Measurements from ENCODE around the gene SND1. TPM values are rescaled to one million over a fixed set of nuclear protein-coding genes. Genes with fewer than 3 reads are reported as not detected.
"Not testable (repeated sequence)": the region's sequence is repeated elsewhere in the genome, so short reads cannot be mapped to it uniquely, and the experiment has no call there.

The SND1 gene
- total RNA-seq, 1 experiment from 2014 or later: 223 TPM

DNA sequence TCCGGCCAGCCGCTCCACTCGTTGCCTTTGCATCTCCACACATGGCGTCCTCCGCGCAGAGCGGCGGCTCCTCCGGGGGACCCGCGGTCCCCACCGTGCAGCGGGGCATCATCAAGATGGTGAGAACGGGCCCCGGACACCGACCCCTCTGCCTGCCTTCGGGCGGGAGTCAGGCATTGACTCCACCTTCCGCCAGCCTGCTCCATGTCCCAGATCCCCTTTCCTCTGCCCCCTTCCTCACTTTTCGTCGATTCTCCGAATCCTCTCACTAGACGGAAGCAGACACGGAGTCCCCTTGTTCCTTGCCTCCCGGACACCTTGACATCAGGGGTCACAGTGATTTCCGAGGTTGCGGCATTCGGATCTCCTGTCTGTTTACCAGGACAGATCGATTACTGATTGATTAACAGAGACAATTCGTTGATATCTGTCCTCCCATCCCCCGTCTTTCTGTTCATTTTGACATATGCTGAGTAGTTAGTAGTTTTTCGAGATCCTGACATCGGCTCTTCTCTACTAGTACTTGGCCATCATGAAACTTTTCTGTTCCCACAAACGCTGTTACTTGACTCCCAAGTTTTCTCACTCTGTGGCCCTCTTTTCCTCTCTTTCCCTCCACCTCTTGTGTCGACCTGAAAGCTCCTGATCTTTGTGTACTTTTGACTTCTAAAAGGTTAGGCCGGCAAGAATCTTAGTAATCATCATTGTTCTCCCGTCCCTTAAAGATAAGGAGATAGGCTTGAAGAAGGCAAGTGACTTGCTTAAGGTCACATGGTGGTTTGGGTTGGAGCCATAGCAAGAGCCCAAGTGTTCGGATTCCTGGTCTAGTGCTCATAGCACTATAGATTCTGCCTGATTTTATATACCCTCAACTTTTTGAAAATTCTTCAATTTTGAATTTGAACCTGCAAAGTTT, 597 bp downstream of the SND1 start:
- no peak for DNase-seq (ENCODE audit: low read depth)

DNA sequence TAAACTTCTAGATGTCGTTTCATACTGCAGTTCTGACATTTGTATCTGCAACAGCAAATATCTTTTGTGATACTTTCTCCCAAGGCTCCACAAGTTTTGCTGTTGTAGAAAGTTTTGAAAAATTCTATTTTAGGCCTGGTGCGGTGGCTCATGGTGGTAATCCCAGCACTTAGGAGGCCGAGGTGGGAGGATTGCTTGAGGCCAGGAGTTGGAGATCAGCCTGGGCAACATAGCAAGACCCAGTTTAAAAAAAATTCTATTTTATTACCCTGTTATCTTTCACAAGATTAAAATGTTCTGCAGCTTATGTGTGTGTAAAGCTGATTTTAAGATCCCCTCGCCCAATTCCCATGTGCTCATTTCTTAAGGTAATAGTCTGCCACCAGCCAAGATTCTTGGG, 1.4 kb downstream of the SND1 start:
- no peak for DNase-seq (ENCODE audit: low read depth)

DNA sequence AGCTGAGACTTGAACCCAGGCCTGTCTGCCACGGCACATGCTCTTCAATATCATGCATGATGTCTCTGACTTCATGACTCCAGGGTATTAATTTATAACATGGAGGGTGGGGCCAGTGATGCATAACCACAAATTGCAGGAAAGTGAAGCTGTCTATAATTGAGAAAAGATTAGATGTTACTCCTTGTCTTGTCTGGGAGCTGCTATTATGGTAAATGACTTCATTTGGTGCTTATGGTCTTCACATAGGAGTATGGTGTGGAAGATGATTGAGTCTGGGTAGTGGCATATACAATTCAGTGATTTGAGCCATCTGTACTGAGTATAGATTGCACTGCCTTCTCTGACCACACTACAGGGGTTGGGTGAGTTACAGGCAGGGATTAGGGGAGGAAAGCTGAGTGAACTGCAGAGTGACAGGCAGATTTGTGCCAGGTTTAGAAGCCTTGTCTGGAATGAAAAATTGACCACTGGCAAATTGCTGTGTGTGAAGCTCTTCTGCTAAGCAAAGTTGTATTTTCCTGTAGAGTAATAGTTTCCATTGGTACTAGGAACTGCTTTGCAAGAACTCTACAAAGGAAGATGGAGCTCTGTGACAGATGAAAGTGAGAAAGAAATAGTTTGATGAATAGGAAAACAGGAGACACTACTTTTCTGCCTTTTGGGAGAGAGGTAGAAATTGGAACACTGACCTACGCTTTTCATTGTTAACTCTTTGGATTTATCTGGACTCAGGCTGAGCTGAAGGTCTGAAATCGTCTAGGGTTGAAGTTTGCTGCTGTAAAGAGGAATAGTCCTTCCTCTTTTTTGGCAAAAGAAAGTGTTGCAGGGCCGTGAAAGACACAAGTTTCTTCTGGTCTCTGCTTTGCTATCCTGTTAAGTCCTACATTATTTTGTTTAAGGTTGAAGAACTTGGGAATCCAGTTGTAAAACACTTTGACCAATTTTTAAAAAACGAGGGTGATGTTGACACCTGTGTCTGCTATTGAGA, 2.7 kb downstream of the SND1 start:
- no peak for DNase-seq (ENCODE audit: low read depth)

DNA sequence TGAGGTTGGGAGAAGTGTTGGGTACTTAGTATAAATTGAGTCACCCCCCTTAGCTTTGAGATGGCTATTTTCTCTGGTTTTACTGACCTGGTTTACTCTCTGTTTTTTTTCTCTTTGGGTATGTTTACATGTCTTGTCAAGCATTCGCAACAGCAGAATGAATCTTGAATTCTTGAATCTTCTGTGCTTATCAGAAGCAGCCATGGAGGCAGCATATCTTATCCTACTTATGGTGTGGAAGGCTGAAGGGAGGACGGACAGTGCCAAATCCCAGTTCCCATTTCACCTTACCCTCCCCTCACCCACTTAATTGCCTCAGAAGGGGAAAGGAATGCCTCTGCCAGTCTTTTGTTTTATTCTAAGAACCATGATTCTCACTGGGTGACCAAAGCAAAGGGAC, 3.7 kb downstream of the SND1 start:
- no peak for DNase-seq (ENCODE audit: low read depth)

DNA sequence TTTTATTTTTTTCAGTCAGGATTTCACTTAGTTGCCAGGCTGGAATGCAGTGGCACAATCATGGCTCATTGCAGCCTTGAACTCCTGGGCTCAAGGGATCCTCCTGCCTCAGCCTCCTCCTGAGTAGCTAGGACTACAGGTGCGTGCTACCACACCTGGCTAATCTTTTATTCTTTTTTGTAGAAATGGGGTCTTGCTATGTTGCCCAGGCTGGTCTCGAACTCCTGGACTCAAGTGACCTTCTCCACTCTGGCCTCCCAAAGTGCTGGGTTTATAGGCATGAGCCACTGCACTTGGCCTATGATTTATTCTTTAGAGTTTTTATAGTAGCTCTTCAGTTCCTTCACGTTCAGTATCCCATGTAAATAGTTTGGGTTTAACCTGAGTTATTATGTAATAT, 5.5 kb downstream of the SND1 start:
- DNase-seq (ENCODE audit: low read depth): no peak

DNA sequence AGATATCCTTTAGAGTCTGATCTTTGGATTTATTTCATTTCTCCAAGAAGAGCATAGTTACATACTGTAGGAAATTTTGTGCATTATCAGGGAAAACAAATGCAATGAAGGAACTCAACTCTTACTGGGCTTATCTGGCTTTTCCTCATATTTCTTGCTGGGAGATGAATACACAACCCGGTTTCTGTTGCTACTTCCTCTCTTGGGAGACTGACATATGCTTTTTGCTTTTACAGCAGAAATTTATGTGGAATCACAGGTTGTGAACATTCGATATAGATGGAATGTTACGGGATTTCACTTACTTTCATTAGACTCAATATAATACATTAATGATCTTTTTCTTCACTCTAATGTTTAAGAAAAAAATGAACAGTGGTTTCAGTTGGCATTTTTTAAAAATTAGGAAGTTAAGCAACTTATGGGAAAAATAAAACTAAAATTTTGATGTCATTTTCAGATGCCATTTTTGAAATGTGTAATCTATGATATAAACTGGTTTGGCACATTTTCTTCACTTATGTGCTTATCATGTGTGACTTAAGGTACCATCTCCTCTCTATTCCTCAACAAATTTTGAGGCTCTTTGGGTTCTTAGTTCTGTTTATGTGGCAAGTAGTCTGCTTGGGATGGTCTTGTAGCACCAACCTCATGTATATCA, 7.1 kb downstream of the SND1 start:
- no peak for DNase-seq (ENCODE audit: low read depth)

DNA sequence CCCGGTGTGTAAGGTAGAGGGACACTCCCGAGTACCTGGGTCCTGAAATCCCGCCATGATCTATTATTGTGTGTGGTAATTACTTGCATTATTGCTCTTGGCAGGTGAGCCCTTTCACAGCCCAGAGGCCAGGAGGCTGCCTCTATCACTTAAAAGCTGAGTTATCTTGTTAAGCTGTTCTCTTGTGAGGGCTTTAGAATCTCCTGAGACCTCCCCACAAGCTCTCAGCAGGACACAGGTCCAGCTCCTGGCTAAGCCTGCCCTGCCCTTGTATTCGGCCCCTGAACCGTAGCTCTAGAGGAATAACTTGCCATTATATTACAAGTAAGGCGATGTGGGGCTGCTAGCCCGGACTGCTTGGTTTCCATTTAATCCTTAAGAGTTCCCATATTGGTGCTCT, 13.9 kb downstream of the SND1 start:
- no peak for DNase-seq (ENCODE audit: low read depth)

DNA sequence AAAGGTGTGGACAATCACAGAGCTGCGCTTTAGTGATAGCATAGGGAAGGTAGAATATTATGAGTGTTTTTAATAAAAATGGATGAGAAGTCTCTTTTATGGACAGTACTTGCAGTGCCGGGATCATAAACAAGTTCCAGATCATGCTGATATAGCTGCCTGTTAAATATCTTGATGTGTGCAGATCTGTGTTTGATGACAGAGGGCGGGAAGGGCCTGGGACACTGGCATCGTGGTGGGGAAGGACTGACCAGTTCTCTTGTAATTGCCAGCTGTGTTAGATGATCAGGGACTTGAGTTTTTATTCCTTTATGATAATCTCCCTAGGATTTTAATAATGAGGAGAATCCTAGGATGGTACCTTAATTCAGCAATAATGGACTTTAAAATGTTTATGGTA, 14.6 kb downstream of the SND1 start:
- DNase-seq (ENCODE audit: low read depth): peak; percentile 33

DNA sequence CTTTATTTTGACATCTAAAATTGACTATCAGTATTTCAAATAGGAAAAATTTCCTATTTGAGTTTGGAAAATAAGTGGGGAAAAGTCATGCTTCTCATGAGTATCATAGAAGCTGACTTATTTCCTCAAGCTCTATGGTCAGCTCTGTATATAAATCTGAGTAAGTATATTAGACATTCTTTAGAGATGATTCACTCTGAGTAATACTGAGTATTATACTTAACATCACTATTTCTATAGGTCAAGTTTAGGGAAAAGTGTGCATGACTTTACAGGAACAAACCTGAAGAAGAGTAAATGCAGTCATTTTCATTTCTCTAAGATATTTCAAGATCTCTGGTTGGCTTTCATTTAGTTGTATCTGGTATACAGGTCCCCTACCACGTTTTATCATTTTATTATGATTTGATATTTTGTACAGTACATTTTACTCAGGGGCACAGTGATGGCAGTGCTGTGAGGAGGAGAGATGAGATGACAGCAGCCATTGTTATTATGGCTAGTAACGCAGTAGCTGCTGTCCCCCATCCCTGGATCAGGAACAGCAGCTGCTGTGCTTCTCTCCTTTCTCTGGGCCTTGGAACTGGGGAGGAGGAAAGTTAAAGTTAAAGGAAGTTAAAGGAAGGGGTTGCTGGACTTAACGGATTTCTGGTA, 15.2 kb downstream of the SND1 start:
- DNase-seq (ENCODE audit: low read depth): peak; percentile 64

DNA sequence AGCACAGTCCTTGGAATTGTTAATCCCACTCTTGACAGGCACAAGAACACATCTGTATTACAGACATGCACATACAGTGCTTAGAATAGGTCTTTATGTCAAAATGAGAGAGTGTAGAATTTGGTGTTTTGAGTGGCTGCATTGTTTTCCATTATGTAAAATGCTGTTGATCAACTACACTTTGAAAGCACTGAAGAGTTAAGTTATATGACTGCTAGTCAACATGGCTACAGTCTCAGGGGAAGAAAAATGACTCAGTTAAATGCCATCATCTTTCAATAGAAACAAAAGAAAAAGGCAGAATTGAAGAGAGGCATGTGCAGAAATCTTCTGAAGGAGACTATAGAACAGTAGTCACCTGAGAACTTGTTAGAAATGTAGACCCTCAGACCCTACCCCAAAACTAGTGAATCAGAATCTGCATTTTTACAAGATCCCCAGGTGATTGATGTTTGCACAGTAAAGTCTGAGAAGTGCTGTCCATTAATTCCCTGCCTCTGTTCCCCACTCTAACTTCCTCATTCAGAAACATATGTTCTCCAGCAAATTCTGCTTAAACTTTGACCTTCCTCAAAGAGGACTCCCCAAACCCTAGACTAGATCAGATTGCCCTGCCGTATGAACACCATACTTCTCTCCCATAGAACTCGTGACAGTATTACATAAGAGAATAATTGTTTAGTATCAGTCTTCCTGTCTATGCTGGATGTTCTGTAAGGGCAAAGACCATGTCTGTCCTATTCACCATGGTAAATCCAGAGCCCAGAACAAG, 16.0 kb downstream of the SND1 start:
- DNase-seq (ENCODE audit: low read depth): peak; percentile 64

DNA sequence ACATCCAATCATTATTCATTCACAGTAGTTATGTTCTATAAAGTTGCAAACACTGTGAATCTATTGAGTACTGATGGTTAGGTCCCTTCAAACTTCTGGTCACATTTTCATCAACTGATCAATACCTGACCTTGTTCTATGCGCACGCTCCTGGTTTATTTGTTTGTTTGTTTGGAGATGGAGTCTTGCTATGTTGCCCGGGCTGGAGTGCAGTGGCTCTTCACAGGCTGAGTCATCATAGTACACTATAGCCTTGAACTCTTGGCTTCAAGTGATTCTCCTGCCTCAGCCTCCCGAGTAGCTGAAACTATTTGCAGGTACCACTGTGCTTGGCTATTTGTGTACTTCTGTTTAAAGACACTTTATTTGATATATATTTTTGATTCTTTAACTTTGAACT, 19.3 kb downstream of the SND1 start:
- no peak for DNase-seq (ENCODE audit: low read depth)

DNA sequence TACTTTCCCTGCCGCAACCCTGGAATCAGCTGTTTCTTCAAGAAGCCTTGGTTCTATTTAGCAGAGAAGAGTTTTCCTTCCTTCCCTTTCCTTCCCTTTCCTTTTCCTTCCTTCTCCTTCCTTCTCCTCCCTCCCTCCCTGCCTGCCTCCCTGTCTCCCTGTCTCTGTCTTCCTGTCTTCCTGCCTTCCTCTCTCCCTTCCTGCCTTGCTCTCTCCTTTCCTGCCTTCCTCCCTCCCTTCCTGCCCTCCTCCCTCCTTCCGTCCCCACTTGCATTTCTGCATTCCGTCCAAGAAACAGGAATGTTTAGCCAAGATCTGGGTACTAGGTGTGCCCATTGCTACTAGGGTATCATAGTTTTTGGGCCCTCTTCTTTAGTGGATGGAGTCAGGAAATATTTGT, 21.9 kb downstream of the SND1 start:
- DNase-seq (ENCODE audit: low read depth): no peak

DNA sequence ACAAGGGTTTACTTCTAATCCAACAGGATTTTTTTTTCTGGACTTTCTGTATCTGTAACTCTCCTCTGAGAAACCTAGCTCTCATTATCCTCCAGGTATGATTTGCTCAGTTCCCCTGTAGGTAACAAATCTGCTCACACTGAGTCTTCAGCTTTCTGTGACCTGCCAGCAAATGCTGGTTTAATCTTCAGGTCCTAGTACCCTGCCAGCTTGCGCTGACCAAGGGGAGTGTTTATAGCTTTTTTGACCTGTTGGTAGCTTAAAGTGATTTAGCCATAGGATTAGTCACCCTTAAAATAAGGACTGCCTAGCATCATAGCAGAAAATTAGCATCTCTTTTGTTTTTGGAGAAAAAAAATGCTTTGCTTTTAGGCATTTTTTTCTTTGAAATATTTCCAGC, 22.4 kb downstream of the SND1 start:
- no peak for DNase-seq (ENCODE audit: low read depth)

DNA sequence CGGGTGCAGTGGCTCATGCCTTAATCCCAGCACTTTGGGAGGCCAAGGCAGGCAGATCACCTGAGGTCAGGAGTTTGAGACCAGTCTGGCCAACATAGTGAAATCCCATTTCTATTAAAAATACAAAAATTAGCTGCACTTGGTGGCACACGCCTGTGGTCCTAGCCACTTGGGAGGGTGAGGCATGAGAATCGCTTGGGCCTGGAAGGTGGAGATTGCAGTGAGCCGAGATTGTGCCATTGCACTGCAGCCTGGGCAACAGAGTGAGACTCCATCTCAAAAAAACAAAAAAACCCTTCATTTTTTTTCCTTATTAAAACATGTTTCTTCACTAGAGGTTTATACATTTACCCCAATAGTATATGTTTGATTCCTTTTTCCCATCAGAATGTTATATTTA, 22.9 kb downstream of the SND1 start:
- DNase-seq (ENCODE audit: low read depth): not testable (repeated sequence)

DNA sequence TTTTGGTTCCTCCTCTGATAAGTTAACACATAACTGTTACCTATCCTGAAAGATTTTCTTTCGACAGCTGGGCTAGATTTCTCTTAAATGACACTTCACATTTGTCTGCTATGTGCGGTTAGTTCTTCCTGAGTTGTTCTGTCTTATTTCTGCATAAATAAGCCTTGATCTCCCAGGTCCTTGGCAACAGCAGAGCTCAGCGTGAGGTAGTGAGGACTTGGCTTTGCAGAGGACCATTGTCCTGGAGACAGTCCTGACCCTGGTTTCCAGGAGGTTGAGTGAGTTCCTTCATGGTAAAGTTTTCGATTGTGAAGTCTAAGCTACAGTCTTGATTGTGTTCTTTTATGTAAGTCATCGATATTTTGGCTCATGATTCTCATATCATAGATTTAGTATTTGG, 23.7 kb downstream of the SND1 start:
- DNase-seq (ENCODE audit: low read depth): no peak

DNA sequence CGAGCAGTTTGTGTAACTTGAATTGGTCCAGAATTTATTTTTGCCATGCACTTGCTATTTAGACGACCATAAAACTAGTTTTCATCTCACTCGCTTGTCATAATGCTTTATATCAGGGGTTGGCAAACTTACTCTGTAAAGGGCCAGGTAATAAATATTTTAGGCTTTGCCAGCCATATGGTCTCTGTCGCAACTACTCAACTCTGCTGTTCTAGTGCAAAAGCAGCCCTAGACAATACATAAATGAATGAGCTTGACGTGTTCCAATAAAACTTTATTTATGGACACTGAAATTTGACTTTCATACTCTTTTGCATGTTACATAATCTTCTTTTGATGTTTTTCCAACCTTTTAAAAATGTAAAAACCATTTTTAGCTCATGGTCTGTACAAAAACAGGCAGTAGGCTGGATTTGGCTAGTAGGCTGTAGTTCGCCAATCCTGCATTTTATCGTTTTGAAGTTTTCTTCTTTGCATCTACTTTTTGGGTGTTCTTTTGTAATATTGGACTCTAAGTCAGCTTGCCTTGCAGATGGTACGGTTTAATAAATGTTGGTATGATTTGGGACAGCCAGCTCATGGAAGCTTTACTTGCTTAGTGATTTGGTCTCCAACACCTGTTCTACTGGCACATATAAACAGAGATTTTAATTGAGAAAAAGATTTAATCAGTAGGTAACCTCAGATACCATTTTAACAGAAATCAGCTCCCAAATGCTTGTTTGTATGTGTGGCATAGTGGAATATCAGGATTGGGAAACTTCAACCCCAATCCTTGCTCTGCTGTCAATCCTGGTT, 25.6 kb downstream of the SND1 start:
- no peak for DNase-seq (ENCODE audit: low read depth)

DNA sequence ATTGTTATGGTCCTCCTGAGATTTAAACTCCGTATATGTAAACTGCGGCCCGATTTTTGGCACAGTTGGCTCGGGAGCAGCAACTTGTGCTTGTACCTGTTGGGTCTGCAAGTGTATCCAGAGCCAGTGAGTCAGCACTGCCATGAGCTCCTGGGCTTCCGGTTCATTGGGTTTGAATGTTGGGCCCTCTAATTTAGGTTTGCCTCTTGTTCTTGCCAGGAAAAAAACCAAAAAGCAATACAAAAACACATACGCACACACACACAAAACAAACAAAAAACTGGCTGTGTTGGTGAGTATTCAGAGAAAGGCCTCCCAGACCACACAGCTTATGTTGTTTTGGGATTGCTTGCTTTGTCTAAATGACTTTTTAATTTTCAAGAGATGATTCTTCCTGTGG, 26.3 kb downstream of the SND1 start:
- DNase-seq (ENCODE audit: low read depth): no peak

DNA sequence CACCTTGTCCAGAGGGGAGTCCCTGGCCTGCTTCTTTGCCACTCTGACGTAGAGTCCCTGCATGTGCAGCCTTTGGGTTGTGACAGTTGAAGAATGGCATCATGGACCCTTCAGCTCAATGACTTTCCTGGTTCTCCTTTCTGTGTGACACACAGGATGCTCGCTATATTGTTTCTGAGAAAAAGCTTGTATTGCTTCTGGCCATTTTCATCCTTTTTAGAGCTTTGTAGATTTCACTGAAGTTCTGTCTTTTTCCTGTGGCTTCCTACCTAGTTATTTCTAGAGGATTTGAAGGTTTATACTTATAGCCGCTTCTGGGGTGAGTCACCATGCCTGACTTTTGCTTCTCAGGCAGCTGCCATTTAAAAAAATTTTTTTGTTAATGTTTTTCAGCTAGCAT, 27.0 kb downstream of the SND1 start:
- DNase-seq (ENCODE audit: low read depth): peak; percentile 63

DNA sequence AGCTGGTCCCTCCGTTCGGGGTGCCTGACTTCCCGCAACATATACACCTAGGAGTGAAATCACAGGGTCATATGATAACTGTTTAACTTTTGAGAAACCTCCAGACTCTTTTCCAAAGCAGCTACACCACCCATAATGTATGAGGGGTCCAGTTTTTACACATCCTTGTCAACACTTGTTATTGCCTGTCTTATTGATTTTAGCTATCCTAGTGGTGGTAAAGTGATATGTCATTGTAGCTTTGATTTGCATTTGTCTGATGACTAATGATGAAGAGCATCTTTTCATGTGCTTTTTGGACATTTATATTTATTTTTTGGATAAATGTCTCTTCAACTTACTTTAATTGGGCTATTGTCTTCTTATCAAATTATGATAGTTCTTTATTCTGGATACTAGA, 29.0 kb downstream of the SND1 start:
- no peak for DNase-seq (ENCODE audit: low read depth)

DNA sequence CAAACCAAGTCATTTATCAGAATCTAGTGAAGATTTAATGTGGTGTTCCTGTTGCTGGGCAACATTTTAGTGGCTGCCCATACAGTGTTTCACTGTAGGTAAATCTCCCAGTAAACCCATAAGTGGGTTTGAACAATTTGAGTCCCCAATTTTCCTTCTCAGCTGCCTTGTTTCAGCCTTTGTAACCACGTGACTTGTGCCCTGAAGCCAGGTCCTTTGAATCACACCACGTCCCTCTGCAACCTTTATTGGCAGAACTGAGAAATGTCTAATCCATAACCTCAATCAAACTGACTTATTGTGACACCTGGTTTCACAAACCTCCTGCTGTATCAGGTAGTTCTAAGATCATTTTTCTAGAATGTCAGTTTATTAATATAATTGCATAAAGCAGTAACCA, 30.1 kb downstream of the SND1 start:
- DNase-seq (ENCODE audit: low read depth): no peak

Data from LHCN-M2 (cell line).